ENCODE results near the gene MVK. TPM values are rescaled to one million over a fixed set of nuclear protein-coding genes. Genes with fewer than 3 reads are reported as not detected.

MVK gene
- total RNA-seq, 2 donors from 2014 or later: 12.8 to 22.6 TPM

- no peak overlapping the region for H3K27ac Mint-ChIP-seq
- DNase-seq: no peak
- Histone ChIP-seq H3K4me1 (ENCODE audit: control insufficient read depth, insufficient read depth, low read length) (no peaks in the 10 kb centered on the region), H3K27me3 (ENCODE audit: control insufficient read depth, insufficient read depth, low read length, poor library complexity, severe bottlenecking) (no peaks in the 10 kb centered on the region), H3K4me3 (ENCODE audit: low read length) (no peak overlapping the region), H3K9me3 (ENCODE audit: control insufficient read depth, low read length) (no peaks in the 10 kb centered on the region), H3K9ac (ENCODE audit: extremely low read depth, low read length, poor library complexity, severe bottlenecking) (no peak overlapping the region), H3K27ac (ENCODE audit: low read depth, low read length) (no peak overlapping the region), H3K36me3 (ENCODE audit: control insufficient read depth, insufficient read depth, low read length) (peaks cover 46% of the 10 kb centered on the region)
- H3K4me3 Mint-ChIP-seq: no peak overlapping the region
- H3K27me3 Mint-ChIP-seq (ENCODE audit: insufficient read depth): no peaks in the 10 kb centered on the region
- no peaks in the 10 kb centered on the region for H3K9me3 Mint-ChIP-seq
- 100% methylated on average over 1 of the region's 1 CpG; no CpG with 5 or more reads in 1 of the 2 experiments for WGBS, 2 experiments (ENCODE audit: insufficient coverage in 1 of 2, insufficient read length in 1 of 2)
- peaks cover 16% of the 10 kb centered on the region for H3K4me1 Mint-ChIP-seq
- no peak for TF ChIP-seq CTCF (conservative IDR thresholded peaks at IDR 0.05)
- peaks cover 48% of the 10 kb centered on the region for H3K36me3 Mint-ChIP-seq (ENCODE audit: low read depth)
Measured at GRCh38 chr12:109577311-109577710, 3.7 kb downstream of the MVK start.

- H3K9me3 Mint-ChIP-seq: no peaks in the 10 kb centered on the region
- TF ChIP-seq CTCF (conservative IDR thresholded peaks at IDR 0.05): no peak
- H3K4me1 ChIP-seq (ENCODE audit: control insufficient read depth, insufficient read depth, low read length): no peaks in the 10 kb centered on the region
- 85 to 87% methylated on average over 7 to 8 of the region's 8 CpGs for WGBS, 2 experiments (ENCODE audit: insufficient coverage in 1 of 2, insufficient read length in 1 of 2)
- H3K36me3 ChIP-seq (ENCODE audit: control insufficient read depth, insufficient read depth, low read length): peaks cover 46% of the 10 kb centered on the region
- no peak for DNase-seq
- peaks cover 10% of the 10 kb centered on the region for H3K4me1 Mint-ChIP-seq
- no peak overlapping the region for H3K9ac ChIP-seq (ENCODE audit: extremely low read depth, low read length, poor library complexity, severe bottlenecking)
- no peaks in the 10 kb centered on the region for H3K27me3 Mint-ChIP-seq (ENCODE audit: insufficient read depth)
- H3K27ac ChIP-seq (ENCODE audit: low read depth, low read length): no peak overlapping the region
- no peaks in the 10 kb centered on the region for H3K9me3 ChIP-seq (ENCODE audit: control insufficient read depth, low read length)
- no peak overlapping the region for H3K27ac Mint-ChIP-seq
- H3K4me3 Mint-ChIP-seq: no peak overlapping the region
- H3K4me3 ChIP-seq (ENCODE audit: low read length): no peak overlapping the region
- H3K36me3 Mint-ChIP-seq (ENCODE audit: low read depth): peaks cover 51% of the 10 kb centered on the region
- H3K27me3 ChIP-seq (ENCODE audit: control insufficient read depth, insufficient read depth, low read length, poor library complexity, severe bottlenecking): no peaks in the 10 kb centered on the region
Measured at GRCh38 chr12:109578330-109578927, 4.8 kb downstream of the MVK start.

GRCh38 chr12:109579639-109580038 is 6.0 kb downstream of the MVK start:
- Mint-ChIP-seq H3K4me1 (peaks cover 4% of the 10 kb centered on the region), H3K36me3 (ENCODE audit: low read depth) (peaks cover 56% of the 10 kb centered on the region), H3K4me3 (no peak overlapping the region), H3K9me3 (no peaks in the 10 kb centered on the region), H3K27me3 (ENCODE audit: insufficient read depth) (no peaks in the 10 kb centered on the region), H3K27ac (no peak overlapping the region)
- no peak overlapping the region for H3K9ac ChIP-seq (ENCODE audit: extremely low read depth, low read length, poor library complexity, severe bottlenecking)
- 87 to 88% methylated on average over 5 to 7 of the region's 7 CpGs for whole genome bisulfite sequencing, 2 experiments (ENCODE audit: insufficient coverage in 1 of 2, insufficient read length in 1 of 2)
- H3K27me3 ChIP-seq (ENCODE audit: control insufficient read depth, insufficient read depth, low read length, poor library complexity, severe bottlenecking): no peaks in the 10 kb centered on the region
- H3K36me3 ChIP-seq (ENCODE audit: control insufficient read depth, insufficient read depth, low read length): peaks cover 52% of the 10 kb centered on the region
- H3K4me1 ChIP-seq (ENCODE audit: control insufficient read depth, insufficient read depth, low read length): no peaks in the 10 kb centered on the region
- no peaks in the 10 kb centered on the region for H3K9me3 ChIP-seq (ENCODE audit: control insufficient read depth, low read length)
- no peak overlapping the region for H3K27ac ChIP-seq (ENCODE audit: low read depth, low read length)
- DNase-seq: no peak
- H3K4me3 ChIP-seq (ENCODE audit: low read length): no peak overlapping the region
- TF ChIP-seq CTCF (conservative IDR thresholded peaks at IDR 0.05): no peak

Measured in endodermal cell (in vitro differentiated cells).